Effector memory CD8-positive, alpha-beta T cell (primary cell): Measurements from ENCODE around the gene ANKMY1.

Experiments
- ATAC-seq: fragments of 150-1000 bp; cut with Tn5 transposase; replicated peaks from 2 replicates; pipeline ENCODE4 v1.10.0; 2021; ENCODE audit warnings: mild to moderate bottlenecking, moderate library complexity
- DNase-seq, 3 experiments: peaks; one replicate each; pipeline ENCODE4 v3.0.0; 2021
- H3K27ac Mint-ChIP-seq, 2 donors: one replicate each; pipeline ENCODE4 v1.8.0; 2022; ENCODE audit warnings: mild to moderate bottlenecking in 2 of 2, mixed read lengths in 2 of 2, moderate library complexity in 2 of 2
- H3K27me3 Mint-ChIP-seq, 2 donors: one replicate each; pipeline ENCODE4 v1.8.0; 2022; ENCODE audit warnings: mixed read lengths in 2 of 2
- H3K36me3 Mint-ChIP-seq: one replicate; pipeline ENCODE4 v1.8.0; 2022; ENCODE audit warnings: mild to moderate bottlenecking, moderate library complexity, mixed read lengths; ENCODE audit not compliant: insufficient read depth
- H3K4me1 Mint-ChIP-seq, 2 donors: one replicate each; pipeline ENCODE4 v1.8.0; 2022; ENCODE audit warnings: low read depth in 2 of 2, mixed read lengths in 2 of 2
- H3K4me3 Mint-ChIP-seq, 2 donors: one replicate each; pipeline ENCODE4 v1.8.0; 2022; ENCODE audit warnings: mild to moderate bottlenecking in 2 of 2, mixed read lengths in 2 of 2, moderate library complexity in 2 of 2
- H3K9me3 Mint-ChIP-seq, 2 donors: one replicate each; pipeline ENCODE4 v1.8.0; 2022; ENCODE audit warnings: mixed read lengths in 2 of 2

ANKMY1 gene

DNA sequence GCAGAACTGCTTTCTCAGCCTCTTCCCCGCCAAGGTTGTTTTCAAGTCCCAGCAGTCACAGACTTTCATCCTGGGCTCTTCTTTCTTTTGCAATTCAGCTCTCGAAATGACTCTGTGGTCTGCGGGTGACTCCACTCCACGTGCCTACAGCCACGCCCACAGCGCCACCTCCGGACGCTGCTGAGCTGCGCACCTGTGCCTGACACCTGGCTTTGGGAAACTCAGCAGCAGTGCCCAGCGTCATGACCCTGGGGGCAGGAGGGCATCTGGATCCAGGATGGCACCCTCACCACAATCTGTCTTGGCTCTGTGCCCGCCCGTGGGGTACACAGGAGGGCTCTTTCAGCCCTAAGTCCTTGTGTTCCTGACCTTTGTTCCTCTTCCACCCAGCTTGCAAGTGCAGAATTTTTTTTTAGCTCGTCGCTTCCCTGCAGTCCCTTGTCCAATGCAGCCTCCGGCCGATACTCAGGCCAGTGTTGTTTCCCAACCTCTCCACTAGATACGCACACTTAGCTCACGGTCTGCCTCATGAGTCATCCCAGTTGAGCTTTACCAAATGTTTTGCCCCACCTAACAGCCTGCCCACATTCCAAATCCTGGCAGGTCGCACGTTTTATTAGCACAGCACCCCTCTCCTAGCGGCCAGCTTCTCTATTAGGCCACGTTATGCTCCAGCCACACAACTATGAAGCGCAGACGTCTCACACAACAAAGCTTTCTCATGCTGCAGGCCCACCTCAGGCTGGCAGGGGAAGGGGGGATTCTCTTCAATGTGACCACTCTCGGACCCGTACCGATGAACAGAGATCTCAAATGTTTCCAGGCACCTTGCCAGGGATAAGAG lies 22.2 kb upstream of the ANKMY1 start:
- H3K27ac Mint-ChIP-seq = peak overlapping the region; percentile 78 to 87
- peak overlapping the region; percentile 62 to 69 for H3K4me3 Mint-ChIP-seq

DNA sequence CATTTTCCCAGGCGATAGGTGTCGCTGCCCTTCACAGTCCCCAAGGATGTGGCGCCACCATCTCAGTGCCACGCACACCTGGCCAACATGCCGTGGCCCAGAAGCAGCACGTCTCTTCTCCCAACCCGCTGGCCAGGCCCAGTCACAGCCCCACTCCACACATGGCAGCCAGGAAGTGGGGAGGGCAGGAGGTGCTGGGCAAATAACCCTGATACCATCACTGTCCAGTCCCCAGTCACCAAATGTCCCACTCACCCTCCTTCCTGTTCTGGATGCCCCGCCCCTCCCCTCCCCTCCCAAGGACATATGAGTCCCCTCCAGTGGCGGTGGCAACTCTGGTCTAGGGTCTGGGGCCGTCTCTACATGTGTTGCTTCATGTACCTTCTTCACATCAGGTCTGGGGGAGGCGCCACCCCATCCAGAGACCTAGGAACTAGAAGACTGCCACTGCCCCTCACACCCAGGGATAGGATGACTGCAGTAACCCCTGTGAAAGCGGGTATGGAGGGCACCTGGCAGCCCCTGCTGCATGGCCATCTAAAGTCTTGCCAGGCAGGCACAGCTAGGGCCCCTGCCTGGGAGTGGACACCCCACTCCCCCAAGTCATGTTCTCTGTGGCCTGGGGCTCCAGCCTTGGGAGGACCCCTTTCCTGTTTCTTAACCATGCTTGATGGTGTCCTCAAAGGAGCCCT lies 21.4 kb upstream of the ANKMY1 start:
- DNase-seq (no peak), ATAC-seq (no peak)
- H3K36me3 Mint-ChIP-seq = peaks cover 16% of the 10 kb centered on the region
- peak overlapping the region; percentile 78 to 87 for H3K27ac Mint-ChIP-seq
- no peaks in the 10 kb centered on the region for H3K27me3 Mint-ChIP-seq
- no peaks in the 10 kb centered on the region for H3K9me3 Mint-ChIP-seq
- H3K4me3 Mint-ChIP-seq = peak overlapping the region; percentile 62 to 69
- peaks cover 24 to 27% of the 10 kb centered on the region in 2 donors for H3K4me1 Mint-ChIP-seq

More for the DNA sequence above, 22.2 kb upstream of the ANKMY1 start:
- peaks cover 16% of the 10 kb centered on the region for H3K36me3 Mint-ChIP-seq
- peak; percentile 78 to 79 (median 79) for DNase-seq
- no peaks in the 10 kb centered on the region for H3K9me3 Mint-ChIP-seq
- ATAC-seq = peak; percentile 98
- no peaks in the 10 kb centered on the region for H3K27me3 Mint-ChIP-seq
- H3K4me1 Mint-ChIP-seq = peaks cover 27% of the 10 kb centered on the region in 2 donors

DNA sequence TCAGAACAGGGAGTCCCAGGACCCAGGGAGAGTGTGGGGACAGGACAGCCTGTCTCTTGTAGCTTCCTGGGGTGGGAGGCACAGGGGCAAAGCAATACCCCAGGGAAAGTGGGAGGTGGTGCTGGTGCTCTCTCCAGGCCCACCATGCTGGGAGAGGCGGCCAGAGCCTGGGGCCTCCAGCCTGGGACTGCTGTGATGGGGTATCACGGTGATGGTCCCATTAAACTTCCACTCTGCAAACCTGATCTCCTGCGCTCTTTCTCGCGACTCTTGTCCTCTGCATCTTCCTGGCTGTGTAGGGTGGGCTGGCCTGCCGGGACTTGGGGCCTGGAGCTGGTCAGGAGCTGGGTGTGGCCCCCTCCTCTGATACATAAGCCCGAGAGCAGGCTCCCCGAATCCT lies 20.7 kb upstream of the ANKMY1 start:
- no peak for ATAC-seq
- Mint-ChIP-seq H3K36me3 (peaks cover 16% of the 10 kb centered on the region), H3K27me3 (no peaks in the 10 kb centered on the region), H3K4me3 (no peak overlapping the region), H3K4me1 (peaks cover 24 to 27% of the 10 kb centered on the region in 2 donors), H3K27ac (peak overlapping the region; percentile 44 to 87), H3K9me3 (no peaks in the 10 kb centered on the region)
- DNase-seq = no peak

DNA sequence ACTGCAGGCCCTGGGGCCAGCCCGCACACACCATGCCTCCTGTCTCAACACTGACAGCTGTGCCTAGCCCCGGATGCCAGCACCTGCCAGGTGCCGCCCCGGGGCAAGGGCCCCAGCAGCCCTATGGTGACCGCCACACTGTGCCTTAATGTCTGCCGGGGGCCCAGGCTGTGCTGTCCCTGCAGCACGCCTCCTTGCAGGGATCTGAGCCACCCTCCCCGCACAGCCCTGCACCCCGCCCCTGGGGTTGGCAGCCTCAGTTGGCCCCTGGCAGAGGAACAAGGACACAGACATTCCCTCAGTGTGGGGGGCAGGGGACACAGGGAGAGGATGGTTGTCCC lies 20.3 kb upstream of the ANKMY1 start:
- no peak overlapping the region for H3K4me3 Mint-ChIP-seq
- H3K27me3 Mint-ChIP-seq = no peaks in the 10 kb centered on the region
- ATAC-seq (no peak), DNase-seq (no peak)
- peak overlapping the region in 1 of 2 donors; percentile 87 for H3K27ac Mint-ChIP-seq
- H3K36me3 Mint-ChIP-seq = peaks cover 16% of the 10 kb centered on the region
- H3K9me3 Mint-ChIP-seq = no peaks in the 10 kb centered on the region
- H3K4me1 Mint-ChIP-seq = peaks cover 24 to 27% of the 10 kb centered on the region in 2 donors

DNA sequence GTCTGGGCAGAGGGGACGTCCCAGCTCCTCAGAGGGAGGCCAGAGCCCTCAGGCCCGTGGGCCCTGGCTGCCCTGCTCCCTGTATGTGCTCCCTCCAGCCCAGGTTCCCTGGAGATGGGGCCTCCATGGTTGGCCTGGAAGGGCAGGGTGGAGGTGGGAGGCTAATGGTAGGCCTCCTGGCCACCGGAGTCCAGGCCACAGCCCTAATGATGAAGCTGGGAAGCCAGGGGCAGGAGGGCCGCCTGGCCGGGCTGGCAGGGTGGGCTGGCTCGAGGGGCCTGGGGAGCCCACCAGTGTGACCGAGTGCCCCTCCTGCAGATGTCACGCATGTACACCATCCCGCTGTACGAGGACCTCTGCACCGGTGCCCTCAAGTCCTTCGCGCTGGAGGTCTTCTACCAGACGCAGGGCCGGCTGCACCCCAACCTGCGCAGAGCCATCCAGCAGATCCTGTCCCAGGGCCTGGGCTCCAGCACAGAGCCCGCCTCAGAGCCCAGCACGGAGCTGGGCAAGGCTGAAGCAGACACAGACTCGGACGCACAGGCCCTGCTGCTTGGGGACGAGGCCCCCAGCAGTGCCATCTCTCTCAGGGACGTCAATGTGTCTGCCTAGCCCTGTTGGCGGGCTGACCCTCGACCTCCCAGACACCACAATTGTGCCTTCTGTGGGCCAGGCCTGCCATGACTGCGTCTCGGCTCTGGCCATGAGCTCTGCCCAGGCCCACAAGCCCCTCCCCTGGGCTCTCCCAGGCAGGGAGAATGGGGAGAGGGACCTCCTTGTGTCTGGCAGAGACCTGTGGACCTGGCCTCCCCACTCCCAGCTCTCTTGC lies 19.7 kb upstream of the ANKMY1 start:
- DNase-seq (no peak), ATAC-seq (no peak)
- Mint-ChIP-seq H3K27me3 (no peaks in the 10 kb centered on the region), H3K36me3 (peaks cover 16% of the 10 kb centered on the region), H3K9me3 (no peaks in the 10 kb centered on the region), H3K27ac (peak overlapping the region in 1 of 2 donors; percentile 87), H3K4me1 (peaks cover 22 to 24% of the 10 kb centered on the region in 2 donors), H3K4me3 (no peak overlapping the region)

DNA sequence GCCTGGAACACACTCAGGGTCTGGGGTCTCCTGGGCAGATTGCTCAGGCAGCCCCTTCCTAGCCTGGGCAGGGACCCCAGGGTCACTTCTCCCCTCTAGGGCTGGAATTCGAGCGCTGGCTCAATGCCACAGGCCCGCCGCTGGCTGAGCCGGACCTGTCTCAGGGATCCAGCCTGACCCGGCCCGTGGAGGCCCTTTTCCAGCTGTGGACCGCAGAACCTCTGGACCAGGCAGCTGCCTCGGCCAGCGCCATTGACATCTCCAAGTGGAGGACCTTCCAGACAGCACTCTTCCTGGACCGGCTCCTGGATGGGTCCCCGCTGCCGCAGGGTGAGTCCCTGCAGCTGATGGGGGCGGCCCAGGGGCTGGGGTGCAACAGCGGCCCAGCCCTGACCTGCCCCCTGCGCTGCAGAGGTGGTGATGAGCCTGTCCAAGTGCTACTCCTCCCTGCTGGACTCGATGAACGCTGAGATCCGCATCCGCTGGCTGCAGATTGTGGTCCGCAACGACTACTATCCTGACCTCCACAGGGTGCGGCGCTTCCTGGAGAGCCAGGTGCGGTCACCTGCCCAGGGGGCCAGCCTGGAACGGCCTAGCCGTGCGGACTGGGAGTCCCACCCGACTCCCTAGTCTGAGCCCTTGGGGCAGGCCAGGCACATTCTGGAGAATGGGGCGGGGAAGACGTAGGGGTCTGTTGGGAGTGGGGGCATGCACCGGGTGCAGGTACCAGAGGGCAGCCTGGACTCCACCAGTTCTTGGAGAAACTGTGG lies 18.8 kb upstream of the ANKMY1 start:
- no peaks in the 10 kb centered on the region for H3K27me3 Mint-ChIP-seq
- DNase-seq (no peak), ATAC-seq (no peak)
- H3K27ac Mint-ChIP-seq = peak overlapping the region in 1 of 2 donors; percentile 55
- no peak overlapping the region for H3K4me3 Mint-ChIP-seq
- H3K4me1 Mint-ChIP-seq = peaks cover 25 to 28% of the 10 kb centered on the region in 2 donors
- no peaks in the 10 kb centered on the region for H3K9me3 Mint-ChIP-seq
- H3K36me3 Mint-ChIP-seq = peaks cover 13% of the 10 kb centered on the region

DNA sequence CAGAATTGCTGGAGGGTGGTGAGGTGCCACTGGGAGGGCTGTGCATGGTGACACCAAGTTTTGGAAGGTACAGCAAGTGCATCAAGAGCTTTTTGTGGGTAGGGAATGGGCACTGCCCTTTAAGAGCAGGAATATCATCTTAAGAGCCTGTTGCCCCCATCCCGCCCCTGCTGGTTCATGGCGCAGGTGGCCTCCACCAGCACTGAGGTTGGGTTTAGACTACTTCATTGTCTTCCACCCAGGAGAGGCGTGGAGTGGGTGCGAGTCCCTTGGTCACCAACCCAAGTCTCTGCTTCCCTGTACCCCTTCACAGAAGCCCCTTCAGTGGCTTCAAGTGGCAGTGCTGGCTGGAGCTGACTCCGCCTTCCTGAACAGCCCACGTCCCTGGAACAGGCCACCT lies 18.2 kb upstream of the ANKMY1 start:
- no peak overlapping the region for H3K27ac Mint-ChIP-seq
- no peak for DNase-seq
- peaks cover 16% of the 10 kb centered on the region for H3K36me3 Mint-ChIP-seq
- no peak for ATAC-seq
- H3K9me3 Mint-ChIP-seq = no peaks in the 10 kb centered on the region
- no peak overlapping the region for H3K4me3 Mint-ChIP-seq
- H3K27me3 Mint-ChIP-seq = no peaks in the 10 kb centered on the region
- peaks cover 29 to 33% of the 10 kb centered on the region in 2 donors for H3K4me1 Mint-ChIP-seq

DNA sequence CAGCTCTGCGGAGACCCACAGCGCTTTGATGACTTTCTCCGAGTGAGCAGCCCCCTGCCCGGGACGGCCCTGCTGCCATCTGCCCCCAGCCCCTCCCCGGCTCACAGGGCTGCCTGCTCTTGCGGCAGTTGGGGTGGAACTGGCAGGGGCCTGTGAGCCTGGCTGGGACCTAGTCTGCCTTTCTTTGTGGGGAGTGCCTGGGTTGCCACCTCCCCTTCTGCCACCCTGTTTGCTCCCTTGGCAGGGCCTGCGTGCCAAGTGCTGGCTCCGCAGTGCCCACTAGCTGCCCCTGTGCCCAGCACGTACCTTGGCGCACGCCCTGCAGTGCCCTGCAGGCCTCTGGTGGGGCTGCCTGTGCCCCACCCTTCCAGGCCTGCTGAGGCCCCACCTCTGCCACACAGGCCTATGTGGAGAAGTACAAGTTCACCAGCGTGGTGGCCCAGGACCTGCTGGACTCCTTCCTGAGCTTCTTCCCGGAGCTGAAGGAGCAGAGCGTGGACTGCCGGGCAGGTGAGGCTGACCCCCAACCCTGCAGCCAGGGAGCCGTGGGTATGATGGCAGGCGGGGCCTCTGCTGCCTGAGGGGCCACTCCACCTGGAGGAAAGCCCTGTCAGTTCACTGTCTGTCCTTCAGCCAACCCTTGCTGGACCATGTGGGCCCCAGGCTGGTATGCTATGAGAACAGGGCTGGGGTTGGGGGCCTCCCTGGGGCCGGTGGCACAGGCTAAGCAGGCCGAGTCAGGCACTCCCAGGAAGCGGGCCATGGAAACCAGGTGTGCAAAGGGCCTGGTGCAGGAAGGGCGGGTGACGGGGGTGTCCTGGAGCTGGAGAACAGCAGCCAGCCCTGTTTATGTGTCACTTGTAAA lies 17.5 kb upstream of the ANKMY1 start:
- DNase-seq (no peak), ATAC-seq (no peak)
- no peak overlapping the region for H3K4me3 Mint-ChIP-seq
- H3K4me1 Mint-ChIP-seq = peaks cover 35% of the 10 kb centered on the region in 2 donors
- H3K36me3 Mint-ChIP-seq = peaks cover 21% of the 10 kb centered on the region
- no peaks in the 10 kb centered on the region for H3K9me3 Mint-ChIP-seq
- no peaks in the 10 kb centered on the region for H3K27me3 Mint-ChIP-seq
- peak overlapping the region in 1 of 2 donors; percentile 80 for H3K27ac Mint-ChIP-seq

DNA sequence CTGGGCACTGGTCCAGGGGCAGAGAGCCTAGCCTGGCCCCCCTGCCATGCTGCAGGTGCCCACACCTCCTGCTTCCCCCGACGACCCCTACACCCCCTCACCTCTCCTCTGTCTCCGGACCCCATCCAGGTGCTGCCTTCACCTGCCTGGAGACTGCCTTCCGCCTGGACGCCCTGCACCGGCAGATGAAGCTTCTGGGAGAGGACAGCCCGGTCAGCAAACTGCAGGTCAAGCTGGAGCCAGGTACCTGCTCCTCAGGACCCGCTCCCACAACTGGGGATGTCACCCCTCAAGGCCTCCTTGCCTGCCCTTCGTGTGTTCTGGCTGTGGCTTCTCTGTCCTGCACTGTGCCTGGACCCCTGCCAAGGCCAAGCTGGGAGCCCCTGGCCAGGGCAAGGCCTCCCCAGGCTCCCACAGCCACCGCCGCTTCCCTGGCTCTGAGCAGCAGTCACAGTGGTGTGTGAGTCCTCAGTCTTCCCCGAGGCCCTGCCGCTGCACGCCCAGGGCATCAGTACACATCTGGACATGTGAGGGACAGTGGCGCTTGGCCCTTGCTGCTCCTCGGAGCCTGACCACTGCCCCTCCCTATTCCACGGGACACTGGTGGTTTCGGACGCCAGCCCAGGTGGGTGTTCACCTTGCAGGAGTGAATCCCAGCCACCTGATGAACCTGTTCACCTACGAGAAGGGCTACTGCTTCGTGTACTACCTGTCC lies 16.8 kb upstream of the ANKMY1 start:
- Mint-ChIP-seq H3K4me3 (no peak overlapping the region), H3K36me3 (peaks cover 21% of the 10 kb centered on the region), H3K4me1 (peaks cover 33 to 34% of the 10 kb centered on the region in 2 donors), H3K27ac (peak overlapping the region in 1 of 2 donors; percentile 80), H3K9me3 (no peaks in the 10 kb centered on the region), H3K27me3 (no peaks in the 10 kb centered on the region)
- DNase-seq = no peak
- no peak for ATAC-seq

DNA sequence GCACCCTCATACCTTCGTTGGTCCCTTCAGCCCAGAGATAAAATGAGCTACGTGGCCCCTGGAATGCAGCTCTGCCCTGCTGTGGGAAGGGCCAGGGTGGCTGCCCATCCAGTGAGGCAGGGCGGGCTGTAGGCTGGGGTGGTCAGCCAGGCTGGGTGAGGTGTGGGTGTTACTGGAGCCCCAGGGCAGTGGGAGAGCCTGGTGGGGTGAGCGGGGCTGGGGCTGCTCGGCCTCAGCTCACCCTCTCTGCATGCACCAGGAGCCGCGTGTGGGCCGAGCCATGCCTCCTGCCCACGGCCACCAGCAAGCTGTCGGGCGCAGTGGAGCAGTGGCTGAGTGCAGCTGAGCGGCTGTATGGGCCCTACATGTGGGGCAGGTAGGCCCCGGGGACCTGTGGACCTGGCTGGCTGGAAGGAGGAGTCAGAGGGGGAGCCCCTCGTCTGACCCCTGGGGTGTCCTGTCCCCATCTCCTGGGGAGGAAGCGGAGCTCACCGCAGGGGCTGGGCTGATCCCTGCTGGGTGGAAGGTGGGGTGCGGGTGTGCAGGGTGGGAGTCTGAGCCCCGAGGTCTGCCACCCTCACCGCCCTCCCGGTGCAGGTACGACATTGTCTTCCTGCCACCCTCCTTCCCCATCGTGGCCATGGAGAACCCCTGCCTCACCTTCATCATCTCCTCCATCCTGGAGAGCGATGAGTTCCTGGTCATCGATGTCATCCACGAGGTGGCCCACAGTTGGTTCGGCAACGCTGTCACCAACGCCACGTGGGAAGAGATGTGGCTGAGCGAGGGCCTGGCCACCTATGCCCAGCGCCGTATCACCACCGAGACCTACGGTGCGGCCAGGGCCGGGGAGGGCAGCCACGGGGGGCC lies 16.0 kb upstream of the ANKMY1 start:
- H3K27me3 Mint-ChIP-seq = no peaks in the 10 kb centered on the region
- H3K36me3 Mint-ChIP-seq = peaks cover 21% of the 10 kb centered on the region
- H3K27ac Mint-ChIP-seq = no peak overlapping the region
- ATAC-seq (no peak), DNase-seq (no peak)
- H3K9me3 Mint-ChIP-seq = no peaks in the 10 kb centered on the region
- no peak overlapping the region for H3K4me3 Mint-ChIP-seq
- peaks cover 30 to 31% of the 10 kb centered on the region in 2 donors for H3K4me1 Mint-ChIP-seq

DNA sequence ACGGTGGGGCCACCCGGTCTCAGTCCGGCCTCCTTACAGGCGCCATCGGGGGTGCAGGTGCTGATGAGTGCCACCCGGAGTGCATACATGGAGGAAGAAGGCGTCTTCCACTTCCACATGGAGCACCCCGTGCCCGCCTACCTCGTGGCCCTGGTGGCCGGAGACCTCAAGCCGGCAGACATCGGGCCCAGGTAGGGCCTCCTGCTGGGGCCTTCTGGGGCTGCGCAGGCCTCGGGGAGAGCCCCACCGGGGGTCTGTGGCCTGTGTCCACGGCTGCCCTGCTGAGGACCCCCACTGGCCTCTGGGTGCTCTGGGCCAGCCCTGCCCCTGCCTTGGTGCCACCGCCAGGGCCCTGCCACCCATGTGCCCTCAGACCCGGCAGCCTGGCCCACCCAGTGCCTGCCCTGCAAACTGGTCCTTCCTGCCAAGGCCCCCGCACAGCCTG lies 15.3 kb upstream of the ANKMY1 start:
- DNase-seq (no peak), ATAC-seq (no peak)
- Mint-ChIP-seq H3K9me3 (no peaks in the 10 kb centered on the region), H3K27ac (no peak overlapping the region), H3K36me3 (peaks cover 15% of the 10 kb centered on the region), H3K4me3 (no peak overlapping the region), H3K4me1 (peaks cover 26 to 30% of the 10 kb centered on the region in 2 donors), H3K27me3 (no peaks in the 10 kb centered on the region)
